Measurements from ENCODE around the gene CNTNAP2.

- TF ChIP-seq POLR2A (IDR thresholded peaks at IDR 0.05): no peak
- TF ChIP-seq, protein P1, sequence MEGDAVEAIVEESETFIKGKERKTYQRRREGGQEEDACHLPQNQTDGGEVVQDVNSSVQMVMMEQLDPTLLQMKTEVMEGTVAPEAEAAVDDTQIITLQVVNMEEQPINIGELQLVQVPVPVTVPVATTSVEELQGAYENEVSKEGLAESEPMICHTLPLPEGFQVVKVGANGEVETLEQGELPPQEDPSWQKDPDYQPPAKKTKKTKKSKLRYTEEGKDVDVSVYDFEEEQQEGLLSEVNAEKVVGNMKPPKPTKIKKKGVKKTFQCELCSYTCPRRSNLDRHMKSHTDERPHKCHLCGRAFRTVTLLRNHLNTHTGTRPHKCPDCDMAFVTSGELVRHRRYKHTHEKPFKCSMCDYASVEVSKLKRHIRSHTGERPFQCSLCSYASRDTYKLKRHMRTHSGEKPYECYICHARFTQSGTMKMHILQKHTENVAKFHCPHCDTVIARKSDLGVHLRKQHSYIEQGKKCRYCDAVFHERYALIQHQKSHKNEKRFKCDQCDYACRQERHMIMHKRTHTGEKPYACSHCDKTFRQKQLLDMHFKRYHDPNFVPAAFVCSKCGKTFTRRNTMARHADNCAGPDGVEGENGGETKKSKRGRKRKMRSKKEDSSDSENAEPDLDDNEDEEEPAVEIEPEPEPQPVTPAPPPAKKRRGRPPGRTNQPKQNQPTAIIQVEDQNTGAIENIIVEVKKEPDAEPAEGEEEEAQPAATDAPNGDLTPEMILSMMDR (IDR thresholded peaks at IDR 0.05): peak in 2 of 4 donors; percentile 6 to 14
Measured at GRCh38 chr7:146736446-146737190, 620.0 kb downstream of the CNTNAP2 start.
